Dermis microvascular lymphatic vessel endothelial cell (primary cell): Measurements from ENCODE around the gene DNASE1L1. TPM values are rescaled to one million over a fixed set of nuclear protein-coding genes. Genes with fewer than 3 reads are reported as not detected.
A peak's percentile ranks its signal among the peaks of the same experiment; 100 is the strongest.

Source experiments
- DNase-seq, 2 donors: peaks; one replicate each; pipeline versions ENCODE4 v3.0.0 to v3.0.0-alpha.2; 2010; ENCODE audit warnings: low read depth in 2 of 2
- total RNA-seq: library from RNA; depleted of rRNA; stranded (reverse); fragments of >200 nt; gene quantifications from 2 replicates; pipeline ENCODE4 v1.2.1, GENCODE V29; 2014

DNASE1L1 gene
- total RNA-seq, 1 donor from 2014 or later, result 105 TPM

DNA sequence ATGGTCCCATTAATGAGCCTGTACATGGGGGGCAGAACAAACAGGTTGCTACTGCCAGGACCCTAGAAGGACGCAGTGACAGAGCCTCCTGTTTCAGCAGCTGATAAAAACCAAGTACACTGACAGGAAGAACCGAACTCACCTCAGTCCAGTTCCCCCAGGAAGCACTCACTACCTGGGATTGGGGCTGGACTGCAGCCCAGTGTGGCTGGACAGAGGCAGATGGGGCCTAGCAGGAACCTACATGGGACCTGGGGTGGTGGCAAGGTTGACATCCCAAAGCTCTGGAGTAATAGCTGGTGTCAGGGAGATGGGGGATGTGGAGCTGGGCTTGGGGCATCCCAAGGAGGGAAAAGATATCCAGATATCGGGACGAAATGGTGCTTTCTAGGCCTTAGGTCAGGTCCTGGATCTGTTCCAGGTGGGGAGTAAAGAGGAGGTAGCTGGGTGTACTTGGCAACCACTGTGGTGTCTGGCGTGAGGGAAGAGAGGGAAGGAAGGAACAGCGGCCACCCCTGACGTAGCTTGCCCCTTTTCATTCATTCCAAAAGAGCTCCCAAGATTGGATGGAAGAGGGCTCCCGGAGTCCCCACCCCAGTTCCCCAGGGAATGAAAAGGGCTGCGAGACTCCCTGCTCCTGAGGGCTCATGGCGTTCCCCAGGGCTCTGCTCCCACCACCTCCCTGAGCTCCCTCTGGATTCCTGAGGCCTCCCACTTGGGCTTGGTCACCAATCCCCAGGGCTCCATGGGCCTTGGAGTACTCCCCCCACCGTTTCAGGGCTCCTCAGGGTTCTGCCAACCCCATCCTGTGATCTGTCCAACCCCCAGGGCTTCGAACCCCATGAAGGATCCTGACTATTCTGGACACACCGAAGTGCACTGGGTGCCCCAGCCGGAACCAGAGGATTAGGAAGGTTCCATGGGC is 25.4 kb downstream of the DNASE1L1 start:
- DNase-seq, result no peak

DNA sequence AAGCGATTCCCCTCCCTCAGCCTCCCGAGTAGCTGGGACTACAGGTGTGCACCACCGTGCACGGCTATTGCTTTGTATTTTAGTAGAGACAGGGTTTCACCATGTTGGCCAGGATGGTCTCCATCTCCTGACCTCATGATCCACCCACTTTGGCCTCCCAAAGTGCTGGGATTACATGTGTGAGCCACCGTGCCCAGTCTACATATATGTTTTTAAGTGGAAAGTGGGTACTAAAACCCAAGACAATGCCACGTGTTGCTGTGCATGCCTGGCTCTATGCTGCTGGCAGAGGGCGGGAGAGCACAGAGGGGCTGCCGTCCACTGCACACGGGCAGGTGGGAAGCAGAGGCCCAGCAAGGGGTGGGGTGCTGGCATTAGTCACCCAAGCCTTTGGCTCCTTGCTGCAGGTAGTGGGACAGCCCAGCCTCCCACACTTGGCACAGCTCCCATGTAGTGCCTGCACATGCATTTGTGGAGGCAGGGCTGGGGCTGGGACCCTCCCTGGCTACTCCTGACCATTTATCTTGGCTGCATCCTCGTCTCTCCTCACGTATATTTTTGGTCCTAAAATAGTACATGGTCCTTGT is 26.5 kb downstream of the DNASE1L1 start:
- DNase-seq, result no peak

DNA sequence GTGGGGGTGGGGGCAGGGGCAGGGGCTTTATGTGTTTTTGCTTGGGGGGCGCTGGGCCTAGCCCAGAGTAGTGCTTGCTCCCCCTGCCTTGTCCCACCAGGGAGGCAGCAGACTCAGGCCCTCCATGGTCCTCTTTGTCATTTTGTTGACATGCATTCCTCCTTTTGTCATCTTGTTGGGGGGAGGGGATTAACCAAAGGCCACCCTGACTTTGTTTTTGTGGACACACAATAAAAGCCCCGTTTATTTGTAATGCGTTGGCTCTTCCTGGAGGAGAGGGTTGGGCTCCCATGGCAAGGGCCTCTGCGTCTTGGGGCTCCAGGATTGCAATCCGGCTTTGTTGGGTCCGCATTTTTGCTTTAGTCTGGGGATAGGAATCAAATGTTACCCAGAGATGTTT is 27.8 kb downstream of the DNASE1L1 start:
- no peak for DNase-seq

DNA sequence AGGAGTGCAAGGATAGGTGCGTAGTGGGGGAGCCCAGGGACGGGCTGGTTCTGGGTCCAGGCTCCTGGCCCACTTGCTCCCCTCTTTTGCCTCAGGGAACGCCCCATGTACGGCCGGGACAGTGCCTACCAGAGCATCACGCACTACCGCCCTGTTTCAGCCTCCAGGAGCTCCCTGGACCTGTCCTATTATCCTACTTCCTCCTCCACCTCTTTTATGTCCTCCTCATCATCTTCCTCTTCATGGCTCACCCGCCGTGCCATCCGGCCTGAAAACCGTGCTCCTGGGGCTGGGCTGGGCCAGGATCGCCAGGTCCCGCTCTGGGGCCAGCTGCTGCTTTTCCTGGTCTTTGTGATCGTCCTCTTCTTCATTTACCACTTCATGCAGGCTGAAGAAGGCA is 28.3 kb downstream of the DNASE1L1 start:
- DNase-seq, result no peak

DNA sequence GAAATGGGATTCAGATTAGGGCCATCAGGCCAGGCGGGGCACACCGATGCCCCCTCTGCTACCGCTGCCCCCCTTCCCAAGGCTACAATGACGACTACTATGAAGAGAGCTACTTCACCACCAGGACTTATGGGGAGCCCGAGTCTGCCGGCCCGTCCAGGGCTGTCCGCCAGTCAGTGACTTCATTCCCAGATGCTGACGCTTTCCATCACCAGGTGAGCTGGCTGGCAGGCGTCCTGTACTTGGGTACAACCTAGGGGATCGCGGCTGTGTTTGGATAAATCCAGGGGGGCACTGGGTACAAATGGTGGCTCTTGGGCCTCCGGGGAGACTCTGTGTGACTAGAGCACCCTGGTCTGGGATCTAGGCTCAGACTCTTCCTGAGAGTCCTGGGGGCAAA is 28.9 kb downstream of the DNASE1L1 start:
- DNase-seq, result no peak

DNA sequence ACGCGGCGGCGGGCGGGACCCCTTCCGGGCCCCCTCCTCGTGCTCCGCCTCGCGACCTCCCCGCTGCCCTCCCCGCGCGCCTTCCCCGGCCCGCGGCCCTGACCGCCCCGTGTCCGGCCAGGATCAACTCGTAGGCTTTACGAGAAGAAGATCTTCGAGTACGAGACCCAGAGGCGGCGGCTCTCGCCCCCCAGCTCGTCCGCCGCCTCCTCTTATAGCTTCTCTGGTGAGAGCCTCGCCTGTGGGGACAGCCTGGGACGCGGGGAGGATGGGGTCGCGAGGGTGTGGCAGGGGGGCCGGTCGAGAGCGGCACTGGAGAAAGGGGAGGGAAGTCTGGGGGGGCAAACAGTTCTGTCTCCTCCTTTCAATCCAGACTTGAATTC is 29.5 kb downstream of the DNASE1L1 start:
- DNase-seq, result no peak

DNA sequence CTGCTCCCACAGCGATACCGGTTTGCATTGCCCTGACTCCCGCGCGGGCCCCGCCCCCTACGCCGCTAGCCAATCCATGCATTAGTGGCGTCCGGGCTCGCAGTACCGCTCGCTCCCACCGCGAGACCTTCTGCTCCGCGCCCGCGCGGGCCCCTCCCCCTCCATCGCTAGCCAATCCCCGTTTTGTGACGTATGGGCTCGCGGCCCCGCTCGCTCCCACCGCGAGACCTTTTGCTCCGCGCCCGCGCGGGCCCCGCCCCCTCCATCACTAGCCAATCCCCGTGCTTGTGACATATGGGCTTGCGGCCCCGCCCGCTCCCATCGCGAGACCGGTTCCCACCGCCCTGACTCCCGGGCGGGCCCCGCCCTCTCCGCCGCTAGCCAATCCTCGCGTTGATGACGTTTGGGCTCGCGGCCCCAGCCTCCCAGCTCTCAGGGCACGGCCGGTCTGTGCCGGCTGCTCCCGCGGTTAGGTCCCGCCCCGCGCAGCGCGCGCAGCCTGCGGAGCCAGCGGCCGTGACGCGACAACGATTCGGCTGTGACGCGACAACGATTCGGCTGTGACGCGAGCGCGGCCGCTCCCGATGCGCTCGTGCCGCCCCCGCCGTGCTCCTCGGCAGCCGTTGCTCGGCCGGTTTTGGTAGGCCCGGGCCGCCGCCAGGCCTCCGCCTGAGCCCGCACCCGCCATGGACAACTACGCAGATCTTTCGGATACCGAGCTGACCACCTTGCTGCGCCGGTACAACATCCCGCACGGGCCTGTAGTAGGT is 30.1 kb downstream of the DNASE1L1 start, which contains the start of gene EMD:
TSS of gene EMD (plus strand) at position 497 of the 770 bp plus-strand sequence. CDS start at position 687, 190 bp downstream.
- peak; percentile 91 to 97 for DNase-seq

DNA sequence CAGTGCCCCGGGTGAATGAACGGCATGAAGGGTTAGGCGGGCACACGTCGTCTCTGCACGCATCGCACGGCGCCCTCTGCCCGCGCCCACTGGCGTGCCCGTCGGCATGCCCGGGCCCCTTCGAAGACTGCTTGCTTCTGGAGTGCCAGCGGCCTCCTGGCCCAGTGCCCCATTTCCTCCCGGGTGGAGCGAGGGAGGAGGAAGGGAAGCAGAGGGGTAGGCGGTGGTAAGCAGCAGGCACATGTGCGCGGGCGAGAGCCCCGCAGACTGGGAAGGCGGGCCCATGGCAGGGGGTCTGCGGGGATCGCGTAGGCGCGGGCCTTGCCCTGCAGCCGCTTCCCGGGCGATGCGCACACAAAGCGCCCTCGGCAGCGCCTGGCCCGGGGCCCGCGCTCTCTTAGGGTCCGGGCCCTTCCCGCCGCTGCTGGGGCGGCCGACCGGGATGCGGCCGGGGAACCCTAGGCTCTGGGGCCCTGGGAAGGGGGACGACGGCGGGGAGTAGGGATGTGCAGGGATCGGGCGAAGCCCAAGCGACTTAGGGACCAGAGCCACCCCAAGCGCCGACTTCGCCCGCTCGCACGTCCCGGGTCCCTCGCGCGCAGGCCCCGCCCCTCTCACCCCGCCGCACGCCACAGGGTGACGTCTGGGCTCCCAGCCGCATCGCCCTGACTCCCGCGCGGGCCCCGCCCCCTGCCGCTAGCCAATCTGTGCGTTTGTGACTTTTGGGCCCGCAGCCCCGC is 30.8 kb downstream of the DNASE1L1 start:
- peak in 1 of 2 donors; percentile 45 for DNase-seq

DNA sequence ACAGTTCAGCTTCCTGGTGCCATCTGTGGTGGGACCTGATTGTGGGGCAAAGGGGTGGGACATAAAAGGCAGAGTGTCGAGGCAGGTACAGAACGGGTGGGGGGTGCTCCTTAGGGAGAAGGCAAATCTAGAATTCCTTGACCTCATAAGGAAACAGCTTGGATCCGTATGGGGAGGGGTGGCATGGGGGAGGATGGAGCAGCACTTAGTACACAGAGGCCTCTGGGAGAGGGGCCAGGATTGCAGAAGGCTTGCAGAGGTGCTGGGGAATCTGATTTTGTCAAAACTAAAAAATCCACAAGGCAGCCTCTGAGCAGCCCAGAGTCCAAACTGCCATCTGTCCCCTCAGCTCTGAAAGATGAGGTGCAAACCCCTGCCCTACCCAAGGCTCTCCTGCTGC is 32.3 kb downstream of the DNASE1L1 start:
- DNase-seq, result no peak

DNA sequence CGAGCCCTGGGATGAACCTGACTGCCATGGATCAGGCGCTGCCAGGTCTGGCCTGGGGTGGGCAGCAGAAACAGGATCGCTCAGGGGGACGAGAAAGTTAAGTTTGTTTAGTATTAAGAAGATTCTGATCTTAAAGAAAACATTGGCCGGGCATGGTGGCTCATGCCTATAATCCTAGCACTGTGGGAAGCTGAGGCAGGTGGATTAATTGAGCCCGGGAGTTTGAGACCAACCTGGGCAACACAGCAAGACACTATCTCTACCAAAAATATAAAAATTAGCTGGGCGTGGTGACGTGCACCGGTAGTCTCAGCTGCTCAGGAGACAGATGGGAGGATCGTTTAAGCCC is 33.9 kb downstream of the DNASE1L1 start:
- DNase-seq, result no peak

DNA sequence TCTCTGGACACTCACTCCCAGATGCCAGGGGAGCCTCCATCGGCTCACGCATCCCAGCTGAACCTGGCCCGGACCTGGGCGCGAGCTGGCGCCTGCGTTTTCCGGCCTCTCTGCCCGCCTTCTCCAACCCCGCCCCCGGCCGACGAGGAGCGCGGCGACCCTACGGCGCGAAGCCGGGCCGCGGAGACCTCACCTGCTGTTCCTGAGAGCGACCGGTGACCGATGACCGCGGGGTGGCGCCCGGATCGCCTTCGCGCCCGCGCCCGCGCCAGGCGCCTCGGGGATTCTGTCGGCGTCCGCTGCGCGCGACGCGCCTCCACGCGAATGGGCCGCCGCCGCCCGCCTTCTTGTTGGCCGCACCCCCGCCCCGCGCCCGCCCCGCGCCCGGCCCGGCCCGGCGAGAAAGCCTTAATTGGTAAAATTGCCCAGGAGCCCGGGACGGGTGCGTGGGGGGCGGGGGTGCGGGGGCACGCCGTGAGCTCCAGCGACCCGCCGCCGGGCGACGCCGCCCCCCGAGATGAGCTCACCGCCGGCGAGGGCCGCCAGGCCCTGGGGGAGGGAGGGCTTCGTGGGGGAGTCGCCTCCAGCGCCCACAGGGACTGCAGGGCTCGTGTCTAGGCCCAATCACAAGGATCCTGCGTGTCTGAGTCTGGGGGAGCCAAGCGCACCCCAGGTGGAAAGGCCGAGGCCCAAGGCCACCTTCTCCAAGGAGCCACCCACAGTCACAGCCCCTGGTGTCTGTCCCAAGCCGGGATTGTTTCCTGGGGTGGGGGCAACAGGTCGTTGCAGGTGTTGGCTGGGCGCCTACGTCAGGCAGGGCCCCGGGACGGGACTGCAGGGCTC is 34.5 kb downstream of the DNASE1L1 start, which contains the start of gene FLNA:
TSS of gene FLNA (minus strand) at position 322 of the 843 bp plus-strand sequence. CDS start 3,389 bp downstream, outside the sequence.
- peak in 1 of 2 donors; percentile 29 for DNase-seq

DNA sequence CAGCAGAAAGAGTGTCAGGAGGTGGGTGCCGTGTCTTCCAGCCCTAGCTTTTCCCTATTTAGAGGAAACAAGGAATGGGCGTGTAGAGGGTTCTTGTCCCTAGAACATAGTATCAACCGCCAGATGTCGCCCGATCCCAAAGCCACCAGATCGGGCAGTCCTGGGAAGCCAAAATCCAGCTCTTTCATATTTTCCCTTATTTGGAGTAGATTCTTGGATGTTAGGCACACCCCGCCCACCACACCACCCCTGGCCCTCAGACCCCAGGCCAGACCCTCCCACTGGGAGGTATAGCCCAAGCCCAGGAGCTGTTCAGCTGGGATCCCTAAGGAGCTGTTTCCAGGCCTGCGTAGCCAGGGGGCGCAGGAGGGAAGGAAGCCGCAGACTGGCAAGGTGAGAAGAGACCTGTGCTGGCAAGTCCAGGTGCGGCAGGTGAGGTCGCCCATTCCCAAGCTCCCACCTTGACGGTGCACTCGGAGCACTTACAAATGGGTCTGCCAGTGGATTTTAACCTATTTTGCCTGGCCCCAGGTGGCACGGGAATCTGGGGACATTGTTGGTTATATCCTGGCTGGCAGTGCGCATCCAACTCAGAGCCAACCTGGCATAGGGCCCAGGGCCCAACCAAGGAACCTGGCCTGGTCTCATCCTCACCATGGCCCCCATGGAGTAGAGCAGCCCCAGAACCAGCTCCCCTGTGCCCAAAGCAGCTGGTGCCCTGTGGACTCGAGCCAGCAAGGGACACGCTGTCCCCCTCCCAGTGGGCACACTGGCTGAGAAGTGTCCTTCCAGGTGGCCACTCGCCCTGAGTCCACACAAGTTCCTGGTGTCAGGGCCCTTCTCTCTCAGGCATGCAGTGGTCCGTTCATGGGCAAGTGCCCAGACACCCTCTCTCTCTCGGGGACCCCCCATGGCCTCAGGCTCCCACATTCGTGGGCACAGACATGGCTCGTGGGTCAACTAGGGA is 35.4 kb downstream of the DNASE1L1 start:
- DNase-seq, result peak; percentile 33 to 66

DNA sequence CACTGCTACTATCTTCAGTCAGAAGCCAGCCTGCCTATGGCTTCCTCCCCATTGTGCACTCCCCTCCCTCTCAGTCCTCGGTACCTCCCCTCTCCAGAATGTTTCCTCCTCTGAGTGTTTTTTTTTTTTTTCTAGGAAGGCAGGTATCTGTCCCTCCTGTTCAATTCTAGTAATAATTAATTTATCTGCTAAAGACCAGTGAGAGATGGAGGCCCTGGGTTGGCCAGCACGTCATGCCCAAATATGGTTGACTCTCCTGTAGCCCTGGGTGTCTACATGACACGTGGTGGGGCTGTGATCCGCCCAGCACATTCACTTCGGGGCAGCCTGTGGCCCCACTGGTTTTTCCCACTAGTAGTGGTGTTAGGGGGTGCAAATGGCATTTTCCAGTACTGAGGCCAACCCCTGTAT is 36.4 kb downstream of the DNASE1L1 start:
- no peak for DNase-seq

DNA sequence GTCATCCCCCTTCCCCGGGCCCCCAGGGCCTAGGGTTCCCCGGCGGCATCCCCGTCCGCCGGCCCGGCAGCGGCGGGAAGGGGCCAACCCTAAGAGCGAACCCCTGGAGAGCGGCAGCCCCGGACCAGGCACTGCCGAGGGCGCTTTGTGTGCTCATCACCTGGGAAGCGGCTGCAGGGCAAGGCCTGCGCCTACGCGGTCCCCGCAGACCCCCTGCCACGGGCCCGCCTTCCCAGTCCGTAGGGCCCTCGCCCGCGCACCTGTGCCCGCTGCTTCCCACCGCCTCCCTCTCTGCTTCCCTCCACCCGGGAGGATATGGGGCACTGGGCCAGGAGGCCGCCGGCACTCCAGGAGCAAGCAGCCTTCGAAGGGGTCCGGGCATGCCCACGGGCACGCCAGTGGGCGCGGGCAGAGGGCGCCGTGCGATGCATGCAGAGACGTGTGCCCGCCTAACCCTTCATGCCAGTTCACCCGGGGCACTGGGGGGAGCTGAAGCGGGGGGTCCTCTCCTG is 37.2 kb downstream of the DNASE1L1 start:
- DNase-seq, result no peak

DNA sequence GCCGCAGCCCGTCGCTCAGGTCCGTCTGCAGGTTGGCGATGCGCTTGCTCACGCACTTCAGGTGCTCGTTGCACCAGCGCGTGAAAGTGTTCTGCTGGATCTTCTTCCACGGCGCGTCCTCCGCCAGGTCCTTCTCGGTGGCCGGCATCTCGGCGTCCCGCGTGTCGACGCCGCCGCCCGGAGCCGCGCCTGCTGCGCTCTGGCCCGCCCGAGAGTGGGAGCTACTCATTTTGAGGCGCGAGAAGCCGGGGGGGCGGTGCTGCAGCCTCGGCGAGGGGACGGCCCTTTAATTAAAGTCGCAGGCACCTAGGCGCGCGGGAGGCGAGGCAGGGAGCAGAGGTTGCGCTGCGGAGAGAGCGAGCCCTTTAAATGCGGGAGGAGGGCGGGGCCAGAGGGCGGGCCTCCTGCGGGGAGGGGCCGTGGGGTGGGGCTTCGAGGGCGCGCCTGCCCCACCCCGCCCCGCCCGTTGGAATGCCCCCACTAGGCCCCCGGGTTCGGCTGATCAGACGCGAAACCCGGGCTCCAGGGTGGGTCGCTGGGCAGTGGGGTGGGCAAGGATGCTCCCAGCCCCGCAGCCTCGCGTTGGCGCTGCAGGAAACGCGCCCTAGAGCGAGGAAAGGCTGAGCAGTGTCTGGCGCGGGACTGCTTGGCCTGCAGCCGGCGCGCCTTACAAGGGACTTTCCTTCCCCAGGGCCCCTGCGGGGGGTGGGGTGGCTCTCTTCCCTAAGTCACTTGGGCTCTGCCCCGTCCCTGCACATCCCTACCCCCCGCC is 37.9 kb downstream of the DNASE1L1 start:
- peak; percentile 75 to 93 for DNase-seq

DNA sequence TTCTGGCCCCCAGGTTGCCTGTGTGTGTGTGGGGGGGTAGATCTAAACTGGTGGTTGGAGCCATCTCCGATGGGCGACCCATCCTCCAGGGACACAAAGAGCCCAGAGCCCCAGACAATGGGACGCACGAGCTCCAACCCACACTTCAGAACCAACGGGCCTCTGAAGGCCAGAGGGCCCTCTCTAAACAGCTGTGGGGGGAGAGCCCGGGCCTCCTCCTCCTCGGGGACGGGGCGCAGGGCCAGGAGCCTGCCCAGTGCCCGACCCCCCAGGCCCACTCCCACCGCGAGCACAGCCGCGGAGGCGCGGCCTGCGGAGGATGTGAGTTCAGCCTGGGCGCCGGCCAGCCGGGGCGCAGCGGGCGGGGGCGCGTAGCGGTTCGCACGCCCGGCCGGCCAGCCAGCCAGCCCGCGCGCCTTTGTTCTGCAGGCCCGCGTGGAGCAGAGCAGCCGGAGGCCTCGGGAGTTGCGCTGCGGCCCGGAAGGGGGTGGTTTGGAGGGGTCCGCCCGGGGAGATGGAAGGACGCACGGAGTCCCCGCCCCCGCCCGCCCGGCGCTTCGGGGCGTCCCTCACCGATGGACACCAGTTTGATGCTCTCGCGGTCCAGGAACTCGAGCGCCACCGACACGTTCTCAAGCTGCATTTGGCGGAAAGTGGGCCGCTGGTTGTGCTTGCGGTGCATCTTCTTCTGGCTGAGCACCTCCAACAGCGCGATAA is 38.6 kb downstream of the DNASE1L1 start:
- peak; percentile 33 to 42 for DNase-seq
